GM12874 (cell line): ENCODE measurements around the gene CADPS.

Experiments
- TF ChIP-seq, protein P1 (sequence below): IDR thresholded peaks from 2 replicates; pipeline ENCODE4 v1.5.1; 2011; ENCODE audit warnings: low read depth, mild to moderate bottlenecking, control low read depth, low read length, moderate library complexity; ENCODE audit not compliant: insufficient read depth

The CADPS gene

GRCh38 chr3:62688050-62688449 lies 187.2 kb downstream of the CADPS start:
- TF ChIP-seq, protein P1, sequence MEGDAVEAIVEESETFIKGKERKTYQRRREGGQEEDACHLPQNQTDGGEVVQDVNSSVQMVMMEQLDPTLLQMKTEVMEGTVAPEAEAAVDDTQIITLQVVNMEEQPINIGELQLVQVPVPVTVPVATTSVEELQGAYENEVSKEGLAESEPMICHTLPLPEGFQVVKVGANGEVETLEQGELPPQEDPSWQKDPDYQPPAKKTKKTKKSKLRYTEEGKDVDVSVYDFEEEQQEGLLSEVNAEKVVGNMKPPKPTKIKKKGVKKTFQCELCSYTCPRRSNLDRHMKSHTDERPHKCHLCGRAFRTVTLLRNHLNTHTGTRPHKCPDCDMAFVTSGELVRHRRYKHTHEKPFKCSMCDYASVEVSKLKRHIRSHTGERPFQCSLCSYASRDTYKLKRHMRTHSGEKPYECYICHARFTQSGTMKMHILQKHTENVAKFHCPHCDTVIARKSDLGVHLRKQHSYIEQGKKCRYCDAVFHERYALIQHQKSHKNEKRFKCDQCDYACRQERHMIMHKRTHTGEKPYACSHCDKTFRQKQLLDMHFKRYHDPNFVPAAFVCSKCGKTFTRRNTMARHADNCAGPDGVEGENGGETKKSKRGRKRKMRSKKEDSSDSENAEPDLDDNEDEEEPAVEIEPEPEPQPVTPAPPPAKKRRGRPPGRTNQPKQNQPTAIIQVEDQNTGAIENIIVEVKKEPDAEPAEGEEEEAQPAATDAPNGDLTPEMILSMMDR: no peak

DNA sequence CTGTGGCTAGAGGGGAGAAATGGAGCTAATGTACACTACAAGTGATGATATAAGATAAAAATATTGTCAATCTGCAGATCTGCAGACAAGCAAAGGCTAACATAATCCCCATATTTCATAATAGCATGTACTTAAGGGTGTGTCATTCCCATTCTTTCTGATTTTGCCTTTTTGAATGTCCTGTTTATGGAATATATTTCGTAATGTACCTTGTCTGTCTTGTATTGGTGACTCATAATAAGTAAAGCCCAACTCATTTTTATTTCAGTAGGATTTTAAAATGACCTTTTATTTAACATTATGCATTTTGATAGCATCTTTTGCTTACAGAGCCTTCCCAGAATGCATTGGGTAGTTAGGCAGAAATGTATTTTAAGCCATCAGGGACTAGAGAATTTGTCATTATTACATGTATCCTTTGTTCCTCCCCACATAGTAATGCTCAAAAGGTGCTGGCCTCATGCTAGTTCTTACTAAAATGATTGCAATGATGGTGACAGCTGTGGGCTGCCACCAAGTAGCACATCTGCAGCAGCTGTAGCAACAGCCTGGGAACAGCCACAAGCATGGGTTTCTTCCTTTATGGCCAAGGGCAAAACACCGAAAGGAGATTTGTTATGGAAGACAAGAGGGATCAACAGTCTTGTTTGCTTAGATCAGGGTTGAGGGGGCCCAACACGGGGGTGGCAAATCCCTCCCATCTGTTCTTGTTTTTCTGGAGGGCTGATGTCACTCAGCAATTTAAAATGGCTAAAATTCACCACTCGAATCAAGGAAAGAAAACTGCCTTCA lies 188.5 kb downstream of the CADPS start:
- TF ChIP-seq, protein P1: no peak

DNA sequence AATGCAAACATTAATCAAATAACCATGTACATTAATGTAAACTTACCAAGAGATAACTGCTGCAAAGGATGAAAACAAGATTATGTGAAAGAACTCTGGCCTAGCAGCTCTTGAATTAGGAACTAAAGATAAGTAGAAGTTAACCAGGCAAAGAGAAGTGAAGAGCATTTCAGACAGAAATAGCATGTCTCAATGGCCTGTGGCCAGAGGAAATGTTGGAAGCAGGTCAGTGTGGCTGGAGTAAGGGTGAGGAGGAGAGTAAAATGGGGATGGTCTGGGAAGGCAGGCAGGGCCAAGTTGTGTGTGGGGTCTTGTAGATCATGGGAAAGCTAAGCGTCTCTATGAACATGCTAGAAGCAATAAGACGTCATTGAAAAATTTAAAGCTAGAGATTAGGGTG lies 192.4 kb downstream of the CADPS start:
- TF ChIP-seq, protein P1: no peak

DNA sequence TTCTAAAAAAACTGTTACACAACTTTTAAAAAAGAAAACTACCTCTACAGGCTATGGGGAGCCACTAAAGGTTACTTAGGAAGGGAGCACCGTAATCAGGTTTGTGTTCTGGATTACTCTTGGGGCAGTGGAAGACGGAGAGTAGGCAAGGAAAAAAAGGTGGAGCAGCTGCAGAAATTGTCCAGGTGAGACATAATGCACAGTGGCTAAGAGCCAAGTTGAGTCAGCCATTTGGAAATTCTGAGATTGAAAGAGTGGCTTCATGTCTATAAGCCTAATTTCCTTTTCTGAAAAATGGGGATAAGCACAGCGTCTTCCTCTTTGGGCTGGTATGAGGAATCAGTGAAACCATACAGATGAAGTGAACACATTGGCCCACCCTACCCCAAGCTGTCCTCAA lies 195.2 kb downstream of the CADPS start:
- TF ChIP-seq, protein P1: no peak

DNA sequence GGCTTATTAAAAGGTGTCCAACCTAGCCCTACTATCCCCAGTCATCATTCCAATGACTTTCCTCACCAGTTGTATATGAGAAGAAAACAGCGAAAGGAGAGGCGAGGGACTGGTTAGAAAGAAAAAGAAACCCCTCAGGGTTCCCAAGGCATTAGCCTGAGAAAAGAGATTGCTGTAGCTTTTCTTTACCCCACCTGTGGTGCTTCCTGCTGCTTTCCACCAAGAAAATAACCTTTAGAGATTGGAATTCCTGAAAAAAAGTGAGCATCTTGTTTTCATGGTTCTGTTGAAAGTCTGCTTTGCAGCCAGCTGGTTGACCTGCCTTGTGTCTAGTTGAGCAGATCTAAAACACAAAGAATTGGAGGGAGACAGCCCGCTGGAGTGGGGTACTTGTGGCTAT lies 196.4 kb downstream of the CADPS start:
- TF ChIP-seq, protein P1: no peak

- TF ChIP-seq, protein P1: no peak
Measured at GRCh38 chr3:62677926-62678325, 197.3 kb downstream of the CADPS start.

- TF ChIP-seq, protein P1: no peak
Measured at GRCh38 chr3:62676689-62677271, 198.4 kb downstream of the CADPS start.
